NOMO-1 treated with dmso at 0.1 percent for 144 hours (cell line): ENCODE results near the gene TEX48.

ENCODE experiments used
- DNase-seq: peaks from one replicate; lab custom pipeline; 2025; ENCODE audit not compliant: unreplicated experiment; lab: John Stamatoyannopoulos, UW

Gene TEX48

GRCh38 chr9:114669961-114670360, 12.0 kb downstream of the TEX48 start:
- DNase-seq: no peak

GRCh38 chr9:114668146-114668545, 13.8 kb downstream of the TEX48 start:
- no peak for DNase-seq

GRCh38 chr9:114666851-114667250, 15.1 kb downstream of the TEX48 start:
- DNase-seq: no peak

- DNase-seq: no peak
Measured at GRCh38 chr9:114666401-114666800, 15.6 kb downstream of the TEX48 start.

GRCh38 chr9:114664181-114664580, 17.8 kb downstream of the TEX48 start:
- no peak for DNase-seq

- DNase-seq: no peak
Measured at GRCh38 chr9:114662081-114662989, 19.7 kb downstream of the TEX48 start.

GRCh38 chr9:114657705-114658104, 24.3 kb downstream of the TEX48 start, which contains the start of gene TEX53:
TSS of gene TEX53 (minus strand) at chr9:114657805. CDS start at chr9:114657774, 31 bp downstream.
- no peak for DNase-seq

GRCh38 chr9:114656301-114656700, 25.7 kb downstream of the TEX48 start:
- no peak for DNase-seq

- DNase-seq: no peak
Measured at GRCh38 chr9:114655689-114656088, 26.3 kb downstream of the TEX48 start.

- DNase-seq: peak; percentile 58
Measured at GRCh38 chr9:114653556-114654159, 28.3 kb downstream of the TEX48 start.

GRCh38 chr9:114652776-114653555, 29.0 kb downstream of the TEX48 start:
- DNase-seq: no peak

- no peak for DNase-seq
Measured at GRCh38 chr9:114643896-114644295, 38.1 kb downstream of the TEX48 start.

GRCh38 chr9:114643001-114643400, 39.0 kb downstream of the TEX48 start:
- DNase-seq: no peak

GRCh38 chr9:114641967-114642366, 40.0 kb downstream of the TEX48 start:
- DNase-seq: no peak

- no peak for DNase-seq
Measured at GRCh38 chr9:114638404-114638803, 43.6 kb downstream of the TEX48 start.

- DNase-seq: no peak
Measured at GRCh38 chr9:114634387-114634786, 47.6 kb downstream of the TEX48 start.

GRCh38 chr9:114633438-114634089, 48.4 kb downstream of the TEX48 start:
- DNase-seq: no peak

GRCh38 chr9:114631166-114631565, 50.8 kb downstream of the TEX48 start:
- DNase-seq: no peak

- no peak for DNase-seq
Measured at GRCh38 chr9:114629563-114630090, 52.4 kb downstream of the TEX48 start.

- no peak for DNase-seq
Measured at GRCh38 chr9:114627553-114627952, 54.4 kb downstream of the TEX48 start.
